AG04450 (cell line): ENCODE measurements around the gene FERMT3. TPM values are rescaled to one million over a fixed set of nuclear protein-coding genes. Genes with fewer than 3 reads are reported as not detected.
A peak's percentile ranks its signal among the peaks of the same experiment; 100 is the strongest.

Experiments used
- CTCF ChIA-PET: fragments of 300-600, 350-600 bp; formaldehyde crosslinking; extraction: SDS; loops from one replicate; lab custom pipeline; 2022; ENCODE audit warnings: antibody characterized with exemption, inconsistent platforms; lab: Charles Lee
- POLR2A ChIA-PET: fragments of 350-600 bp; formaldehyde crosslinking; extraction: SDS; loops from one replicate; lab custom pipeline; 2021; ENCODE audit warnings: antibody characterized with exemption, inconsistent platforms; lab: Yijun Ruan, JAX
- DNase-seq: peaks from one replicate; pipeline ENCODE4 v3.0.0-alpha.2; 2011; ENCODE audit warnings: low read depth, low spot score
- H3K27ac ChIP-seq: one replicate; pipeline ENCODE4 v1.5.1; 2012; ENCODE audit warnings: low read depth, low read length, control low read depth
- H3K27me3 ChIP-seq: one replicate; pipeline ENCODE4 v1.6.0; 2012; ENCODE audit warnings: low read length; ENCODE audit not compliant: control insufficient read depth, insufficient read depth
- H3K4me3 ChIP-seq: 2 replicates; pipeline ENCODE4 v1.5.1; 2011; ENCODE audit warnings: mild to moderate bottlenecking, low read depth, low read length, control low read depth
- H3K9me3 ChIP-seq: 2 replicates; pipeline ENCODE4 v1.5.1; 2012; ENCODE audit warnings: low read length; ENCODE audit not compliant: control insufficient read depth, insufficient read depth
- CTCF ChIP-seq: IDR thresholded peaks from 2 replicates; pipeline ENCODE4 v1.5.1; 2011; ENCODE audit warnings: low read depth, low read length, control low read depth, inconsistent platforms
- polyA plus RNA-seq: library from polyadenylated mRNA; depleted of rRNA; stranded (reverse); fragments of >200 nt; gene quantifications from 2 replicates; pipeline ENCODE4 v1.2.3, GENCODE V29; 2011

Gene FERMT3
- polyA plus RNA-seq, 1 experiment, result 0.38 TPM

- ChIA-PET POLR2A (no interaction called here), CTCF (interaction anchor here (1.5 kb wide), 1 partner anchor 8 kb away, joined by 3 read pairs; the partner anchor contains the start of gene FERMT3)
Observed at GRCh38 chr11:64198511-64198910, 8.0 kb upstream of the FERMT3 start.

GRCh38 chr11:64201543-64201942 is 5.0 kb upstream of the FERMT3 start:
- DNase-seq, result no peak

More at GRCh38 chr11:64198511-64198910, 8.0 kb upstream of the FERMT3 start:
- Histone ChIP-seq H3K27me3 (no peaks in the 10 kb centered on the region), H3K9me3 (no peaks in the 10 kb centered on the region), H3K4me3 (no peak overlapping the region), H3K27ac (no peak overlapping the region)
- no peak for TF ChIP-seq CTCF
- DNase-seq, result no peak

GRCh38 chr11:64202992-64203391 is 3.5 kb upstream of the FERMT3 start:
- TF ChIP-seq CTCF, result no peak
- H3K4me3 ChIP-seq, result no peak overlapping the region
- no peak overlapping the region for H3K27ac ChIP-seq
- no peaks in the 10 kb centered on the region for H3K27me3 ChIP-seq
- POLR2A ChIA-PET, result interaction anchor here (0.6 to 0.9 kb wide), 2 partner anchors 33 to 1388 kb away, joined by 4 read pairs; no protein-coding TSS in a partner anchor
- DNase-seq, result no peak
- CTCF ChIA-PET, result interaction anchor here (3.5 to 6.8 kb wide), 2 partner anchors 42 to 100 kb away, joined by 22 to 125 read pairs; no protein-coding TSS in a partner anchor
- no peaks in the 10 kb centered on the region; the same call in 1 of the 2 replicates for H3K9me3 ChIP-seq

More at GRCh38 chr11:64201543-64201942, 5.0 kb upstream of the FERMT3 start:
- TF ChIP-seq CTCF, result no peak
- H3K9me3 ChIP-seq, result no peaks in the 10 kb centered on the region
- no peaks in the 10 kb centered on the region for H3K27me3 ChIP-seq
- CTCF ChIA-PET, result interaction anchor here (6.8 kb wide), 1 partner anchor 101 kb away, joined by 125 read pairs; no protein-coding TSS in a partner anchor
- no peak overlapping the region for H3K27ac ChIP-seq
- H3K4me3 ChIP-seq, result no peak overlapping the region
- POLR2A ChIA-PET, result interaction anchor here (2.4 kb wide), 1 partner anchor 16 kb away, joined by 7 read pairs; the partner anchor contains the start of gene STIP1

- no peaks in the 10 kb centered on the region; the same call in 1 of the 2 replicates for H3K9me3 ChIP-seq
- ChIA-PET CTCF (interaction anchor here (0.6 to 6.8 kb wide), 9 partner anchors 11 to 294 kb away, joined by 3 to 125 read pairs (median 21); partner anchors contain the start of gene PLCB3), POLR2A (interaction anchor here (0.6 to 2.0 kb wide), 4 partner anchors 18 to 1389 kb away, joined by 3 to 17 read pairs (median 6); partner anchors contain the start of gene STIP1)
- H3K27me3 ChIP-seq, result no peaks in the 10 kb centered on the region
- no peak overlapping the region for H3K4me3 ChIP-seq
- TF ChIP-seq CTCF, result no peak
- DNase-seq, result no peak
- H3K27ac ChIP-seq, result peak overlapping the region; percentile 21
Observed at GRCh38 chr11:64203421-64204079, 3.0 kb upstream of the FERMT3 start.
